GM13976 (cell line): ENCODE results near the gene RAF1.
"Not testable (repeated sequence)": the region's sequence is repeated elsewhere in the genome, so short reads cannot be mapped to it uniquely, and the experiment has no call there.

Source experiments
- DNase-seq: peaks from one replicate; pipeline ENCODE4 v3.0.0; 2012; ENCODE audit warnings: low spot score
- in situ Hi-C: fragments of 300-500 bp; cut with MboI; formaldehyde crosslinking; loops from one replicate; pipeline ENCODE4 v1.12.0; 2022; ENCODE audit warnings: low sequenced_read_pairs, mixed read lengths, inconsistent platforms; ENCODE audit not compliant: unreplicated experiment
- TF ChIP-seq, protein P1 (sequence below): IDR thresholded peaks from 2 replicates; pipeline ENCODE4 v1.5.1; 2012; ENCODE audit warnings: borderline replicate concordance, mild to moderate bottlenecking; ENCODE audit not compliant: insufficient read depth; ENCODE audit errors: extremely low read depth, missing control alignments, control extremely low read depth

The RAF1 gene

GRCh38 chr3:12630292-12630691, 33.6 kb downstream of the RAF1 start:
- in situ Hi-C loops = no loop called here
- TF ChIP-seq, protein P1, sequence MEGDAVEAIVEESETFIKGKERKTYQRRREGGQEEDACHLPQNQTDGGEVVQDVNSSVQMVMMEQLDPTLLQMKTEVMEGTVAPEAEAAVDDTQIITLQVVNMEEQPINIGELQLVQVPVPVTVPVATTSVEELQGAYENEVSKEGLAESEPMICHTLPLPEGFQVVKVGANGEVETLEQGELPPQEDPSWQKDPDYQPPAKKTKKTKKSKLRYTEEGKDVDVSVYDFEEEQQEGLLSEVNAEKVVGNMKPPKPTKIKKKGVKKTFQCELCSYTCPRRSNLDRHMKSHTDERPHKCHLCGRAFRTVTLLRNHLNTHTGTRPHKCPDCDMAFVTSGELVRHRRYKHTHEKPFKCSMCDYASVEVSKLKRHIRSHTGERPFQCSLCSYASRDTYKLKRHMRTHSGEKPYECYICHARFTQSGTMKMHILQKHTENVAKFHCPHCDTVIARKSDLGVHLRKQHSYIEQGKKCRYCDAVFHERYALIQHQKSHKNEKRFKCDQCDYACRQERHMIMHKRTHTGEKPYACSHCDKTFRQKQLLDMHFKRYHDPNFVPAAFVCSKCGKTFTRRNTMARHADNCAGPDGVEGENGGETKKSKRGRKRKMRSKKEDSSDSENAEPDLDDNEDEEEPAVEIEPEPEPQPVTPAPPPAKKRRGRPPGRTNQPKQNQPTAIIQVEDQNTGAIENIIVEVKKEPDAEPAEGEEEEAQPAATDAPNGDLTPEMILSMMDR = no peak
- DNase-seq = no peak

- no peak for DNase-seq
- in situ Hi-C loops = no loop called here
These were observed 34.4 kb downstream of the RAF1 start for GRCh38 chr3:12629560-12629959.

GRCh38 chr3:12628813-12629212, 35.1 kb downstream of the RAF1 start:
- TF ChIP-seq, protein P1 = no peak
- in situ Hi-C loops = no loop called here
- DNase-seq = no peak

More at GRCh38 chr3:12629560-12629959, 34.4 kb downstream of the RAF1 start:
- TF ChIP-seq, protein P1 = no peak

- DNase-seq = no peak
- in situ Hi-C loops = no loop called here
- TF ChIP-seq, protein P1 = no peak
These were observed 36.5 kb downstream of the RAF1 start for GRCh38 chr3:12627370-12627769.

- DNase-seq, in situ Hi-C loops: not testable (repeated sequence)
These were observed 39.0 kb downstream of the RAF1 start for GRCh38 chr3:12624964-12625363.

DNA sequence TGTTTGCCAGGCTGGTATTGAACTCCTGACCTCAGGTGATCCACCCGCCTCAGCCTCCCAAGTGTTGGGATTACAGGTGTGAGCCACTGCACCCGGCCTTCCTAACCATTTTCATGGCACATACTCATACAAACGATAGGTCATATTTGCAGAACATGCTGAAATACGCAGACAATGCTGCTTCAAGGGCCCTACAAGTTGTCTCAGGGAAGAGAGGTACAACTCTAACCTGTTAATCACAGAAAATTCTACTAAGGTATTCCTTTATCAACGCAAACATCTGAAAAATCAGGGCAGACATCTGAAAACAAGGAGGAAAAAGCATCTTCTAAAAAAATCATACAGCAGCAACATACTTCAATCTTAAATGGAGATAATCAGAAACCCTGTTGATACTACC, 39.9 kb downstream of the RAF1 start:
- TF ChIP-seq, protein P1 = no peak
- in situ Hi-C loops = no loop called here

DNA sequence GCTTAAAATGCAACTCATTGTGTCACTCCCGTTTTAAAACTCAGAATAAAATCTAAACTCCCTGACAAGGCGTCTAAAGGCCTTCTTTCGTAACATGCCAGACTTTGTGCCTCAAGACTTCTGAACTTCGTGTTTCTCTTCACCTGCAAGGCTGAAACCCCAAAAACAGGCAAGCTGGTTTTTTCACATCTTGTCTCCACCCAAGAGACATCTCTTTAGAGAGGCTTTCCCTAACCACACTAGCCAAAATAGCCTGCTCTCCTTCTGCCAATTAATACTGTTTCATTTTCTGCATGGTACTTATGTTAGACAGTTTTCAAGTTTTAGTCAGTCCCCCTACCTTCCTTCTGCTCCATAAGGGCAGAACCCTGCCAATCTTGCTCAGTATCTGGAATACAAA, 41.6 kb downstream of the RAF1 start:
- no peak for DNase-seq
- in situ Hi-C loops = no loop called here
- TF ChIP-seq, protein P1 = no peak

More for the DNA sequence above, 39.9 kb downstream of the RAF1 start:
- no peak for DNase-seq
